Psoas muscle (tissue), 8 donors: Measurements from ENCODE around the gene PRRT2. TPM values are rescaled to one million over a fixed set of nuclear protein-coding genes. Genes with fewer than 3 reads are reported as not detected.

Experiments
- ATAC-seq, 4 donors: fragments of 200-7000 bp; cut with Tn5 transposase; one replicate each; pipeline ENCODE4 v1.9.1; 2020; ENCODE audit warnings: moderate library complexity in 3 of 4, mild to moderate bottlenecking in 2 of 4
- DNase-seq, 2 donors: peaks; one replicate each; pipeline ENCODE4 v3.0.0-alpha.2; 2020
- H3K27ac ChIP-seq: fragments of 200-600 bp; one replicate; pipeline ENCODE4 v1.8.0; 2022
- H3K27me3 ChIP-seq, 3 donors: fragments of 200-600 bp in 1 of 3; one replicate each; pipeline versions ENCODE4 v1.6.1 to v1.8.0; 2013 to 2022; ENCODE audit warnings: low read length in 2 of 3, mild to moderate bottlenecking in 2 of 3, moderate library complexity in 1 of 3; ENCODE audit not compliant: insufficient read depth in 3 of 3
- H3K36me3 ChIP-seq, 2 donors: fragments of 200-600 bp in 1 of 2; one replicate each; pipeline versions ENCODE4 v1.6.1 to v1.8.0; 2013 to 2022; ENCODE audit warnings: low read depth in 1 of 2, mild to moderate bottlenecking in 1 of 2, moderate library complexity in 1 of 2; ENCODE audit not compliant: insufficient read depth in 1 of 2
- H3K4me1 ChIP-seq: fragments of 200-600 bp; one replicate; pipeline ENCODE4 v1.8.0; 2022
- H3K4me3 ChIP-seq: fragments of 200-600 bp; one replicate; pipeline ENCODE4 v1.8.0; 2022; ENCODE audit warnings: mild to moderate bottlenecking
- H3K9me3 ChIP-seq: fragments of 200-600 bp; one replicate; pipeline ENCODE4 v1.8.0; 2022
- WGBS, 3 donors: extraction: QIAGEN DNeasy Blood & Tissue Kit; methylation state at CpG; one replicate each; pipeline versions ENCODE4 v1.1.6 to v1.1.7; 2013; 5-methylcytosine and 5-hydroxymethylcytosine counted together
- intact Hi-C, 2 donors: fragments of 100-400 bp; cut with DNase I; formaldehyde crosslinking; loops; one replicate each; pipeline versions ENCODE4 v1.11.0 to v1.14.2; 2022
- polyA plus RNA-seq, 3 donors: library from polyadenylated mRNA; stranded (reverse); fragments of 200-250 nt; gene quantifications; one replicate each; pipeline ENCODE4 v1.2.3, GENCODE V29; 2013
- total RNA-seq, 4 donors: library from RNA; stranded (reverse); fragmentation: NEBNext Ultra II Directional in 2 of 4; extraction: Animal tissue kit (Norgen Biotek cat#: 25700) in 2 of 4; gene quantifications; one replicate each; pipeline versions ENCODE4 v1.2.1 to v1.2.4, GENCODE V29; 2021 to 2023
- TF ChIP-seq, protein P1 (sequence below): fragments of 200-600 bp; IDR thresholded peaks from one replicate; pipeline ENCODE4 v1.8.0; 2022; ENCODE audit warnings: antibody characterized with exemption
- donor health status: healthy with polysubstance abuse.
- donor health status: DM: no; HTN: no; CAD: no; lungs with moderate emphysema.
- donor health status: Bipolar disorder and iron deficiency.
- donor health status: healthy.
- donor health status: DM: yes; HTN: yes; CAD: no.
- donor health status: DM: no; HTN: no; CAD: no.
- donor health status: DM: no; HTN: no; CAD: no.
- donor health status: DM: yes; HTN: yes; CAD: no.

PRRT2 gene
- total and polyA plus RNA-seq, 7 donors: 0.17 to 1.8 (median 0.44) TPM

DNA sequence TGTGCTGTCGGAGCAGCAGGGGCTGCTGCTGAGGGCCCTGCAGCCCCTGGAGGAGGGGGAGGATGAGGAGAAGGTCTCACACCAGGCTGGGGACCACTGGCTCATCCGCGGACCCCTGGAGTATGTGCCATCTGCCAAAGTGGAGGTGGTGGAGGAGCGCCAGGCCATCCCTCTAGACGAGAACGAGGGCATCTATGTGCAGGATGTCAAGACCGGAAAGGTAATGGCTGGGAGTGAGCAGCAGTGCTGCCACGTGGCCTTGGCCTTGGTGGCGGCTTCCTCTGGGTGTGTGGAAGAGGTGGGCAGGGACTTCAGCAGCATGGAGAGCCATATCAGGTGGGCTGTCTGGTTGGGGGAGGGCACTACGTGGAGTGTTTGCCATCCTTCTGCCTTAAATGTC lies 28.2 kb downstream of the PRRT2 start:
- no peaks in the 10 kb centered on the region for H3K9me3 ChIP-seq
- 77 to 82% (median 81%) methylated on average over 10 of the region's 10 CpGs for WGBS, 3 donors
- H3K27ac ChIP-seq: no peak overlapping the region
- H3K27me3 ChIP-seq: no peaks in the 10 kb centered on the region
- TF ChIP-seq, protein P1, sequence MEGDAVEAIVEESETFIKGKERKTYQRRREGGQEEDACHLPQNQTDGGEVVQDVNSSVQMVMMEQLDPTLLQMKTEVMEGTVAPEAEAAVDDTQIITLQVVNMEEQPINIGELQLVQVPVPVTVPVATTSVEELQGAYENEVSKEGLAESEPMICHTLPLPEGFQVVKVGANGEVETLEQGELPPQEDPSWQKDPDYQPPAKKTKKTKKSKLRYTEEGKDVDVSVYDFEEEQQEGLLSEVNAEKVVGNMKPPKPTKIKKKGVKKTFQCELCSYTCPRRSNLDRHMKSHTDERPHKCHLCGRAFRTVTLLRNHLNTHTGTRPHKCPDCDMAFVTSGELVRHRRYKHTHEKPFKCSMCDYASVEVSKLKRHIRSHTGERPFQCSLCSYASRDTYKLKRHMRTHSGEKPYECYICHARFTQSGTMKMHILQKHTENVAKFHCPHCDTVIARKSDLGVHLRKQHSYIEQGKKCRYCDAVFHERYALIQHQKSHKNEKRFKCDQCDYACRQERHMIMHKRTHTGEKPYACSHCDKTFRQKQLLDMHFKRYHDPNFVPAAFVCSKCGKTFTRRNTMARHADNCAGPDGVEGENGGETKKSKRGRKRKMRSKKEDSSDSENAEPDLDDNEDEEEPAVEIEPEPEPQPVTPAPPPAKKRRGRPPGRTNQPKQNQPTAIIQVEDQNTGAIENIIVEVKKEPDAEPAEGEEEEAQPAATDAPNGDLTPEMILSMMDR: no peak
- ATAC-seq (no peak), DNase-seq (no peak)
- H3K4me3 ChIP-seq: no peak overlapping the region
- intact Hi-C loops: no loop called here
- peaks cover 0 to 87% of the 10 kb centered on the region in 2 donors for H3K36me3 ChIP-seq
- no peaks in the 10 kb centered on the region for H3K4me1 ChIP-seq

DNA sequence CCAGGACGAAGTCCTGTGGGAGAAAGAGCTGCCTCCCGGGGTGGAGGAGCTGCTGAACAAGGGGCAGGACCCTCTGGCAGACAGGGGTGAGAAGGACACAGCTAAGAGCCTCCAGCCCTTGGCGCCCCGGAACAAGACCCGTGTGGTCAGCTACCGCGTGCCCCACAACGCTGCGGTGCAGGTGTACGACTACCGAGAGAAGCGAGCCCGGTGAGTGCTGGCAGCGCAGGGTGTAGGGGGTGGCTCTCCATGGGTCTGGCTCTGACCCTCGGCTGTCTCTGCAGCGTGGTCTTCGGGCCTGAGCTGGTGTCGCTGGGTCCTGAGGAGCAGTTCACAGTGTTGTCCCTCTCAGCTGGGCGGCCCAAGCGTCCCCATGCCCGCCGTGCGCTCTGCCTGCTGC lies 29.6 kb downstream of the PRRT2 start:
- intact Hi-C loops: no loop called here
- H3K36me3 ChIP-seq: peaks cover 0 to 87% of the 10 kb centered on the region in 2 donors
- WGBS, 3 donors: 90 to 91% (median 90%) methylated on average over 23 of the region's 23 CpGs
- no peak overlapping the region for H3K27ac ChIP-seq
- no peaks in the 10 kb centered on the region for H3K4me1 ChIP-seq
- H3K9me3 ChIP-seq: no peaks in the 10 kb centered on the region
- H3K4me3 ChIP-seq: no peak overlapping the region
- DNase-seq (no peak), ATAC-seq (no peak)
- no peaks in the 10 kb centered on the region for H3K27me3 ChIP-seq
- TF ChIP-seq, protein P1: no peak

DNA sequence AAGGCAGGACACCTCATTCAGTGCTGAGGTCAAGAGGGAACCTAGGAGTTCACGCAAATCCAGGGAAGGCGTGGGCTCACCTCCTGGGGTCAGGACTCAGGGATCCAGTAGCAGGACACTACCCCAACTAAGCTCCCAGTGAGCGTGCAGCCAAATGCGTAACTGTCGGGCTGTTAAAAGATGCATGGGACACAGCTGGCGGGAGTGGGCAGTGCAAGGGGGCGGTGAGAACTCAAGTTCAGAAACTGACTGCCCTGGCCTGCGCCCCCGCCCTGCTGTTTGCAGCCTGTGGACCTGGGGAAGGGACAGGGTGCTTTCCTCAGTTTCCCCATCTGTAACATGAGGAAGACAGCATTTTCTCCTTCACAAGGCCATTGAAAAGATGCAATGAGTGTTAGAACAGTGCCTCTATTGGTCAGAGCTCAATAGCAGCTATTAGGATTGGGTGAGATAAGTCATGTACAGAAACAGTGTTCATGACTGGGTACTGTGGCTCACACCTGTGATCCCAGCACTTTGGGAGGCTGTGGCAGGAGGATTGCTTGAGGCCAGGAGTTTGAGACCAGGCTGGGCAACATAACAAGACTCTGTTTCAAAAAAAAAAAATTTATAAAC lies 30.8 kb downstream of the PRRT2 start:
- Histone ChIP-seq H3K4me1 (no peaks in the 10 kb centered on the region), H3K4me3 (no peak overlapping the region), H3K27me3 (no peaks in the 10 kb centered on the region), H3K27ac (no peak overlapping the region), H3K36me3 (peaks cover 0 to 87% of the 10 kb centered on the region in 2 donors), H3K9me3 (no peaks in the 10 kb centered on the region)
- DNase-seq (no peak), ATAC-seq (no peak)
- 84 to 96% (median 91%) methylated on average over 9 of the region's 9 CpGs for WGBS, 3 donors
- TF ChIP-seq, protein P1: no peak
- intact Hi-C loops: no loop called here

DNA sequence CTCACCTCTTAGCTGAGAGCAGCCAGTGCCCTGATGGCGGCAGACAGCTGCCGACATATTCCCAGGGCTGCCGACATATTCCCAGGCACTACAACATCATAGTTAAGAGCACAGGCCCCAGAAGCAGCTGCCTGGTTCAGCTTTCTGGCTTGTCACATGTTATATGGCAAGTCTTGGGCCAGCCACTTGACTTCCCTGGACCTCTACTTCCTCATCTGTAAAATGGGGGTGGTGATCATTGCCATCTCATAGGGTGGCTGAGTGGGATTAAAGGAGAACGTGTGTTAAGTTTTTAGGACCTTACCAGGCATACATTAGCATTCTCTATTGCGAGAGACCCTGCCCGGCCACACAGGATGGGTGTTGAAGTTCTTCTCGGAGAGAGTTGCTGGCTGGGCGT lies 31.9 kb downstream of the PRRT2 start:
- no peak overlapping the region for H3K4me3 ChIP-seq

More for the DNA sequence above, 31.9 kb downstream of the PRRT2 start:
- intact Hi-C loops: no loop called here
- Histone ChIP-seq H3K36me3 (peaks cover 0 to 78% of the 10 kb centered on the region in 2 donors), H3K27me3 (no peaks in the 10 kb centered on the region), H3K27ac (no peak overlapping the region), H3K9me3 (no peaks in the 10 kb centered on the region), H3K4me1 (no peaks in the 10 kb centered on the region)
- 86 to 89% (median 87%) methylated on average over 8 of the region's 8 CpGs for WGBS, 3 donors
- ATAC-seq: no peak
- TF ChIP-seq, protein P1: no peak
- DNase-seq: no peak
